NCI-H748 (cell line): ENCODE measurements around the gene CDK3.

Source experiments
- DNase-seq: peaks from one replicate; lab custom pipeline; 2025; ENCODE audit not compliant: unreplicated experiment; lab: John Stamatoyannopoulos, UW

CDK3 gene

GRCh38 chr17:75987041-75987440 lies 13.6 kb upstream of the CDK3 start:
- no peak for DNase-seq

GRCh38 chr17:75991396-75991795 lies 9.3 kb upstream of the CDK3 start:
- DNase-seq: no peak

- no peak for DNase-seq
Observed at GRCh38 chr17:75994802-75995370, 5.8 kb upstream of the CDK3 start.

- no peak for DNase-seq
Observed at GRCh38 chr17:75995385-75995925, 5.2 kb upstream of the CDK3 start.

- DNase-seq: no peak
Observed at GRCh38 chr17:75996665-75997590, 3.7 kb upstream of the CDK3 start.

GRCh38 chr17:75998327-75998795 lies 2.3 kb upstream of the CDK3 start:
- no peak for DNase-seq

GRCh38 chr17:76000016-76000754 lies 470 bp upstream of the CDK3 start:
- DNase-seq: peak; percentile 18

- DNase-seq: no peak
Observed at GRCh38 chr17:76002100-76002499, 1.4 kb downstream of the CDK3 start.

GRCh38 chr17:76003915-76004314 lies 3.3 kb downstream of the CDK3 start:
- DNase-seq: no peak

- DNase-seq: no peak
Observed at GRCh38 chr17:76004750-76005262, 4.2 kb downstream of the CDK3 start.

- peak; percentile 68 for DNase-seq
Observed at GRCh38 chr17:76005263-76006149, 4.9 kb downstream of the CDK3 start.

GRCh38 chr17:76007131-76007849 lies 6.6 kb downstream of the CDK3 start:
- DNase-seq: no peak

- no peak for DNase-seq
Observed at GRCh38 chr17:76007850-76008165, 7.2 kb downstream of the CDK3 start.

GRCh38 chr17:76008208-76008607 lies 7.6 kb downstream of the CDK3 start:
- DNase-seq: no peak

- no peak for DNase-seq
Observed at GRCh38 chr17:76008630-76009425, 8.2 kb downstream of the CDK3 start.

- no peak for DNase-seq
Observed at GRCh38 chr17:76009447-76009846, 8.8 kb downstream of the CDK3 start.

- no peak for DNase-seq
Observed at GRCh38 chr17:76009969-76010661, 9.5 kb downstream of the CDK3 start.

GRCh38 chr17:76011951-76012350 lies 11.3 kb downstream of the CDK3 start:
- no peak for DNase-seq
